GM10266 (cell line): ENCODE results near the gene ASS1.

ENCODE experiments used
- DNase-seq: peaks from one replicate; pipeline ENCODE4 v3.0.0; 2012; ENCODE audit errors: extremely low spot score
- TF ChIP-seq, protein P1 (sequence below): IDR thresholded peaks from 2 replicates; pipeline ENCODE4 v1.5.1; 2012; ENCODE audit warnings: mild to moderate bottlenecking, low read depth; ENCODE audit not compliant: control insufficient read depth, insufficient read depth; ENCODE audit errors: missing control alignments

Gene ASS1

DNA sequence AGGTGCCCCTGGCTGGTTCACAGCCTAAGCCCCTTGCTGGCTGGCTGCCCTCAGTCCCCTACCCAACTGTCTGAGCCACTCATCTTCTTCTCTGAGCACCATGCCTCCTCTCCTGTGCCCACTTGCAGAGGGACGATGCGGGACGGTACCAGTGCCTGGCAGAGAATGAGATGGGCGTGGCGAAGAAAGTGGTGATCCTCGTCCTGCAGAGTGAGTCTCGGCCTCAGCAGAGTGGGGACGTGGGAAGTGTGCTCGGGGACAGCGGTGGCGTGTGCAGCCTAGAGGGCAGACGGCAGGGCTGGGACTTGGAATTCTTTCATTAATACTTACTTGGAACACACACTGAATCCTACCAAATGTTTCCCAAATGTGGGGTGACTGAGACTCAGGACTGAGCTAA, 34.3 kb upstream of the ASS1 start:
- no peak for DNase-seq
- TF ChIP-seq, protein P1, sequence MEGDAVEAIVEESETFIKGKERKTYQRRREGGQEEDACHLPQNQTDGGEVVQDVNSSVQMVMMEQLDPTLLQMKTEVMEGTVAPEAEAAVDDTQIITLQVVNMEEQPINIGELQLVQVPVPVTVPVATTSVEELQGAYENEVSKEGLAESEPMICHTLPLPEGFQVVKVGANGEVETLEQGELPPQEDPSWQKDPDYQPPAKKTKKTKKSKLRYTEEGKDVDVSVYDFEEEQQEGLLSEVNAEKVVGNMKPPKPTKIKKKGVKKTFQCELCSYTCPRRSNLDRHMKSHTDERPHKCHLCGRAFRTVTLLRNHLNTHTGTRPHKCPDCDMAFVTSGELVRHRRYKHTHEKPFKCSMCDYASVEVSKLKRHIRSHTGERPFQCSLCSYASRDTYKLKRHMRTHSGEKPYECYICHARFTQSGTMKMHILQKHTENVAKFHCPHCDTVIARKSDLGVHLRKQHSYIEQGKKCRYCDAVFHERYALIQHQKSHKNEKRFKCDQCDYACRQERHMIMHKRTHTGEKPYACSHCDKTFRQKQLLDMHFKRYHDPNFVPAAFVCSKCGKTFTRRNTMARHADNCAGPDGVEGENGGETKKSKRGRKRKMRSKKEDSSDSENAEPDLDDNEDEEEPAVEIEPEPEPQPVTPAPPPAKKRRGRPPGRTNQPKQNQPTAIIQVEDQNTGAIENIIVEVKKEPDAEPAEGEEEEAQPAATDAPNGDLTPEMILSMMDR, result no peak

- no peak for DNase-seq
- TF ChIP-seq, protein P1, result no peak
These were observed 33.2 kb upstream of the ASS1 start for GRCh38 chr9:130411566-130411915.

- TF ChIP-seq, protein P1, result no peak
- DNase-seq, result no peak
These were observed 30.6 kb upstream of the ASS1 start for GRCh38 chr9:130414081-130414731.

DNA sequence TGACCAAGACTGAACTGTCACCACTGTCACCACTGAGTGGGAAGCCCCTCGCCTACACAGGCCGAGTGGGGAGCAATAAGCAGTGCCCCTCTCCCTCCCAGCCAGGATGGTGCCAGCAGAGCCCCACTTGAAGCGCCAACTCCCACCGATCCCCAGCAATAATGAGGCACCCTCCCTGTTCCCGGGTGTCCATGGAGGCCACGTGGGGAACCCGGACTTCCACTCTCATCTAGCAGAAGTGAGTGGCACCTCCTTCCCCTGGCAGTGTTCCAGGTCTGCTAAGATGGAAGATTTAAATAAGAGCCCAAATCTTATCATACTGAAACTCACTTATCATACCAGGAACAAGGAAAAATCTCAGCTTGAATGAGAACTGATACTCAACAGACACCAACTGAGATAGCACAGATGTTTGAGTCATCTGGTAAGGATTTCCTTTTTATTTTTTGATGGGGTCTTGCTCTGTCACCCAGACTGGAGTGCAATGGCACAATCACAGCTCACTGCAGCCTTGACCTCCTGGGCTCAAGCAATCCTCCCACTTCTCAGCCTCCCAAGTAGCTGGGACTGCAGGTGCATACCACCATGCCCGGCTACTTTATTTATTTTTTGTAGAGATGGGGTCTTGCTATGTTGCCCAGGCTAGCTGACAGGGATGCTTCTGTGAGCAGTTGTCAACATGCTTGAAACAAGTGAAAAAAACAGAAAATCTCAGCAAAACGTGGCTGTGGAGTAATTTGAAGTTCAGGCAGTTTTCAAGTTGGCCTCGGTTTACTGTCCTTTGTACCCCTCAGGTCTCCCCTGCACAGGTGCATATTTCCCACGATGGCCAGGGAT, 29.6 kb upstream of the ASS1 start:
- DNase-seq, result no peak
- TF ChIP-seq, protein P1, result no peak

GRCh38 chr9:130417602-130418001, 27.2 kb upstream of the ASS1 start:
- no peak for DNase-seq
- TF ChIP-seq, protein P1, result peak; percentile 20

DNA sequence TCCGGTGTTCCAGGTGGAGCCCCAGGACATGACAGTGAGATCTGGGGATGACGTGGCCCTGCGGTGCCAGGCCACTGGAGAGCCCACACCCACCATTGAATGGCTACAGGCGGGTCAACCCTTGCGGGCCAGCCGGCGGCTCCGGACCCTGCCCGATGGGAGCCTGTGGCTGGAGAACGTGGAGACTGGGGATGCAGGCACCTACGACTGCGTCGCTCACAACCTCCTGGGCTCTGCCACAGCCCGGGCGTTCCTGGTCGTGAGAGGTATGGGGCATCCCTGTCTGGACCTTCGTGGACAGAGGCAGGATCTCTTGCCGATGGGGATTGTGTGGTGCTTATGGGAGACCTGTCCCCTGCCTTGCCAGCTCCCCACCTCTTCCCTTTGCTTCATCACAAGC, 26.0 kb upstream of the ASS1 start:
- DNase-seq, result no peak
- TF ChIP-seq, protein P1, result no peak

GRCh38 chr9:130419521-130420035, 25.2 kb upstream of the ASS1 start:
- DNase-seq, result no peak
- TF ChIP-seq, protein P1, result no peak
